Keratinocyte (primary cell): ENCODE results near the gene PEPD. TPM values are rescaled to one million over a fixed set of nuclear protein-coding genes. Genes with fewer than 3 reads are reported as not detected.

Experiments used
- DNase-seq: peaks from one replicate; pipeline ENCODE4 v3.0.0-alpha.2; 2011; ENCODE audit warnings: low read depth, missing footprints, low spot score
- FAIRE-seq: peaks from 2 replicates; lab custom pipeline; 2011; peaks lifted over from hg19 to GRCh38; lab: Jason Lieb, UNC
- H2AFZ ChIP-seq: 2 replicates; pipeline ENCODE4 v1.6.0; 2012; ENCODE audit warnings: low read length, control low read depth, inconsistent platforms; ENCODE audit not compliant: control insufficient read depth
- H3K27ac ChIP-seq: 2 replicates; pipeline ENCODE4 v1.5.1; 2011; ENCODE audit warnings: low read length; ENCODE audit not compliant: control insufficient read depth, insufficient read depth
- H3K27me3 ChIP-seq: 3 replicates; pipeline ENCODE4 v1.6.0; 2011; ENCODE audit warnings: low read length; ENCODE audit not compliant: control insufficient read depth, insufficient read depth; ENCODE audit errors: extremely low read depth
- H3K36me3 ChIP-seq, 2 experiments: 2 replicates in 1 of 2; 3 replicates in 1 of 2; pipeline ENCODE4 v1.5.1; 2011; ENCODE audit warnings: low read length in 2 of 2, mild to moderate bottlenecking in 1 of 2; ENCODE audit not compliant: control insufficient read depth in 2 of 2, insufficient read depth in 2 of 2; ENCODE audit errors: extremely low read depth in 1 of 2
- H3K4me1 ChIP-seq: 3 replicates; pipeline ENCODE4 v1.5.1; 2011; ENCODE audit warnings: low read length; ENCODE audit not compliant: control insufficient read depth, insufficient read depth; ENCODE audit errors: extremely low read depth
- H3K4me2 ChIP-seq: 3 replicates; pipeline ENCODE4 v1.6.0; 2011; ENCODE audit warnings: low read depth, low read length; ENCODE audit not compliant: control insufficient read depth, insufficient read depth; ENCODE audit errors: extremely low read depth
- H3K4me3 ChIP-seq, 3 experiments: fragments of 200-600 bp in 1 of 3; sonication (generic) in 1 of 3; 2 replicates in 2 of 3; 3 replicates in 1 of 3; pipeline ENCODE4 v1.5.1; 2011 to 2016; ENCODE audit warnings: low read length in 3 of 3, mild to moderate bottlenecking in 3 of 3, control low read depth in 2 of 3, inconsistent platforms in 1 of 3, low read depth in 1 of 3, mixed read lengths in 1 of 3, mixed run types in 1 of 3, moderate library complexity in 1 of 3; ENCODE audit not compliant: control insufficient read depth in 2 of 3, insufficient read depth in 2 of 3; ENCODE audit errors: extremely low read depth in 1 of 3
- H3K79me2 ChIP-seq: 2 replicates; pipeline ENCODE4 v1.6.0; 2012; ENCODE audit warnings: low read length; ENCODE audit not compliant: control insufficient read depth, insufficient read depth
- H3K9ac ChIP-seq: 3 replicates; pipeline ENCODE4 v1.6.0; 2011; ENCODE audit warnings: low read length; ENCODE audit not compliant: control insufficient read depth, insufficient read depth; ENCODE audit errors: extremely low read depth
- H3K9me1 ChIP-seq: 3 replicates; pipeline ENCODE4 v1.6.0; 2011; ENCODE audit warnings: low read length; ENCODE audit not compliant: control insufficient read depth, insufficient read depth; ENCODE audit errors: extremely low read depth
- H3K9me3 ChIP-seq: 2 replicates; pipeline ENCODE4 v1.5.1; 2012; ENCODE audit warnings: low read depth, low read length; ENCODE audit not compliant: control insufficient read depth
- H4K20me1 ChIP-seq: 3 replicates; pipeline ENCODE4 v1.6.0; 2011; ENCODE audit warnings: low read length; ENCODE audit not compliant: control insufficient read depth, insufficient read depth; ENCODE audit errors: extremely low read depth
- EZH2 ChIP-seq: IDR thresholded peaks from one replicate; pipeline ENCODE4 v1.6.1; 2012; ENCODE audit warnings: inconsistent platforms, mild to moderate bottlenecking, low read length, moderate library complexity
- dilution Hi-C: fragments of 300-500 bp; cut with MboI; formaldehyde crosslinking; loops from one replicate; pipeline ENCODE4 v1.7.0; 2020; ENCODE audit warnings: low sequenced_read_pairs; ENCODE audit not compliant: extremely low pct_ligation_motif_present
- polyA plus RNA-seq, 5 experiments: library from polyadenylated mRNA; depleted of rRNA in 3 of 5; stranded (reverse) in 3 of 5; stranded (forward) in 1 of 5; unstranded in 1 of 5; fragments of >200 nt; gene quantifications; 1 replicate in 1 of 5; 2 replicates in 3 of 5; 3 replicates in 1 of 5; pipeline versions ENCODE4 v1.2.1 to v1.2.3, GENCODE V29; 2011 to 2012; ENCODE audit warnings: missing spikeins in 2 of 5, low read depth in 1 of 5, low replicate concordance in 1 of 5
- TF ChIP-seq, protein P1 (sequence below), 3 experiments: IDR thresholded peaks in 1 of 3; conservative IDR thresholded peaks in 1 of 3; optimal IDR thresholded peaks in 1 of 3; 2 replicates in 2 of 3; 3 replicates in 1 of 3; pipeline versions ENCODE3 to v1.5.1; 2011; ENCODE audit warnings: low read length in 3 of 3, mild to moderate bottlenecking in 3 of 3, moderate library complexity in 2 of 3, control low read depth in 1 of 3, inconsistent platforms in 1 of 3; ENCODE audit not compliant: insufficient read depth in 2 of 3; ENCODE audit errors: extremely low read depth in 1 of 3

Gene PEPD
- polyA plus RNA-seq, 1 donor (not counting 4 experiments of a cell fraction or from before 2014, with no cell fraction given): 36.9 TPM

DNA sequence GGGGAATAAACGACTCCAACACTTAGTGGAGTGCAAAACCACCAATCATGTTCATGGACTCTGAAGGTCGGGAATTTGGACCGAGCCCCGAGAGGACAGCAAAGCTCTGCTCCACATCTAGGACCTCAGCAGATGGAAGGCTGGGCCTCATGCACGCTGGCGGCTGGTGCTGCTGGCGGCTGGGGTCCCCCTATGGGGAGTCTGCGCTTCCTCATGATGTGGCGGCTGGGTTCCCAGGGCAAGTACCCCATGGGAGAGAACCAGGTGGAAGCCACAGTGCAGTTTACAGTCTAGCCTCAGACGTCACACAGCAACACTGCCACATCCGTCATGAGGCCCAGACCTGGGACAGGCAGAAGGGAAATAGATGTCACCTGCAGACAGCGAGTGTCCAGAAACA lies 13.2 kb downstream of the PEPD start:
- peaks cover 0 to 6% of the 10 kb centered on the region in 2 experiments for H3K36me3 ChIP-seq
- TF ChIP-seq EZH2: no peak
- TF ChIP-seq, protein P1, sequence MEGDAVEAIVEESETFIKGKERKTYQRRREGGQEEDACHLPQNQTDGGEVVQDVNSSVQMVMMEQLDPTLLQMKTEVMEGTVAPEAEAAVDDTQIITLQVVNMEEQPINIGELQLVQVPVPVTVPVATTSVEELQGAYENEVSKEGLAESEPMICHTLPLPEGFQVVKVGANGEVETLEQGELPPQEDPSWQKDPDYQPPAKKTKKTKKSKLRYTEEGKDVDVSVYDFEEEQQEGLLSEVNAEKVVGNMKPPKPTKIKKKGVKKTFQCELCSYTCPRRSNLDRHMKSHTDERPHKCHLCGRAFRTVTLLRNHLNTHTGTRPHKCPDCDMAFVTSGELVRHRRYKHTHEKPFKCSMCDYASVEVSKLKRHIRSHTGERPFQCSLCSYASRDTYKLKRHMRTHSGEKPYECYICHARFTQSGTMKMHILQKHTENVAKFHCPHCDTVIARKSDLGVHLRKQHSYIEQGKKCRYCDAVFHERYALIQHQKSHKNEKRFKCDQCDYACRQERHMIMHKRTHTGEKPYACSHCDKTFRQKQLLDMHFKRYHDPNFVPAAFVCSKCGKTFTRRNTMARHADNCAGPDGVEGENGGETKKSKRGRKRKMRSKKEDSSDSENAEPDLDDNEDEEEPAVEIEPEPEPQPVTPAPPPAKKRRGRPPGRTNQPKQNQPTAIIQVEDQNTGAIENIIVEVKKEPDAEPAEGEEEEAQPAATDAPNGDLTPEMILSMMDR (optimal IDR thresholded peaks at IDR 0.05 in 1 of 3, IDR thresholded peaks at IDR 0.05 in 1 of 3, conservative IDR thresholded peaks at IDR 0.05 in 1 of 3; ENCODE audit: extremely low read depth in 1 of 3, insufficient read depth in 2 of 3, low read length in 3 of 3): no peak
- H3K4me2 ChIP-seq: no peak overlapping the region
- H3K9ac ChIP-seq: no peak overlapping the region
- H3K9me3 ChIP-seq: no peaks in the 10 kb centered on the region
- no peaks in the 10 kb centered on the region for H3K27me3 ChIP-seq
- H4K20me1 ChIP-seq: peaks cover 3% of the 10 kb centered on the region
- no peak overlapping the region for H2AFZ ChIP-seq
- H3K9me1 ChIP-seq: no peaks in the 10 kb centered on the region
- FAIRE-seq (no peak), DNase-seq (no peak)
- no peaks in the 10 kb centered on the region for H3K79me2 ChIP-seq
- peaks cover 6% of the 10 kb centered on the region for H3K4me1 ChIP-seq
- dilution Hi-C loops: no loop called here
- H3K27ac ChIP-seq: no peak overlapping the region
- H3K4me3 ChIP-seq: no peak overlapping the region

DNA sequence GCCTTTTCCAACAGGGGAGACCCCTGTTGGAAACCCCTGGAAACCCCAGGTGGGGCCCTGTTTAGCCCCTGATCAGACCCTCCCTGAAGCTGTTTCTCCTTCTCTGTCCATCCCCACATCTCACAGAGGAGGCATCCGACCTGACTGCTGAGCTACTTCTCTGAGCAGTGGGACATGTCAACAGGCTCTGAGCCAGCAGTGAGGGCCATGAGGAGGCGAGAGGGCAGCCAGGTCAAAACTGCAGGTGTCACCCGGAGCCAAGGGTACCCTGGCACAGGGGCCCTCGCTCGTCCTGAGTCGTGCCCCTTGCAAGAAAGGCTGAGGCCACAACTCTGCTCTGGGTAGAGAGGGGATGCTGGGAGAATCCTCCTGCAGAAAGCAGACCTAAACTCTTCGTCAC lies 13.6 kb downstream of the PEPD start:
- Histone ChIP-seq H3K4me3 (no peak overlapping the region), H3K79me2 (no peaks in the 10 kb centered on the region), H3K9me3 (no peaks in the 10 kb centered on the region), H3K36me3 (peaks cover 0 to 6% of the 10 kb centered on the region in 2 experiments), H3K9me1 (no peaks in the 10 kb centered on the region), H2AFZ (no peak overlapping the region), H3K4me2 (no peak overlapping the region), H3K27me3 (no peaks in the 10 kb centered on the region), H4K20me1 (peaks cover 3% of the 10 kb centered on the region), H3K27ac (no peak overlapping the region), H3K9ac (no peak overlapping the region), H3K4me1 (peaks cover 6% of the 10 kb centered on the region)
- FAIRE-seq (no peak), DNase-seq (no peak)
- TF ChIP-seq, protein P1 (optimal IDR thresholded peaks at IDR 0.05 in 1 of 3, IDR thresholded peaks at IDR 0.05 in 1 of 3, conservative IDR thresholded peaks at IDR 0.05 in 1 of 3; ENCODE audit: extremely low read depth in 1 of 3, insufficient read depth in 2 of 3, low read length in 3 of 3): no peak
- TF ChIP-seq EZH2: no peak
- dilution Hi-C loops: no loop called here
